A673 (cell line): Measurements from ENCODE around the gene ZNF91. TPM values are rescaled to one million over a fixed set of nuclear protein-coding genes. Genes with fewer than 3 reads are reported as not detected.

Experiments used
- BruUV-seq: library from RNA; stranded (reverse); fragments of 400-500 nt; replicated peaks from 2 replicates; lab custom pipeline; 2021; lab: Mats Ljungman, UMichigan
- CTCF ChIA-PET: fragments of 300-600 bp; sonication (Branson Sonifier 250); formaldehyde crosslinking; loops from one replicate; lab custom pipeline; 2022; ENCODE audit warnings: antibody characterized with exemption; lab: Charles Lee
- POLR2A ChIA-PET: fragments of 300-600 bp; sonication (Branson Sonifier 250); formaldehyde crosslinking; loops from one replicate; lab custom pipeline; 2022; ENCODE audit warnings: antibody characterized with exemption; ENCODE audit not compliant: low non-redundant PET; lab: Charles Lee
- DNase-seq: peaks from one replicate; pipeline ENCODE4 v3.0.0-alpha.2; 2015; ENCODE audit warnings: low spot score
- H3K27ac ChIP-seq: fragments of 200-600 bp; sonication (generic); 2 replicates; pipeline ENCODE4 v1.5.1; 2016; ENCODE audit warnings: mixed run types, low read depth, mild to moderate bottlenecking, mixed read lengths, antibody characterized with exemption, low read length; ENCODE audit not compliant: poor library complexity, severe bottlenecking
- H3K27me3 ChIP-seq: fragments of 200-600 bp; sonication (generic); replicated peaks from 2 replicates; pipeline ENCODE4 v1.6.1; 2017; ENCODE audit warnings: mixed run types, low read depth, mild to moderate bottlenecking, mixed read lengths, antibody characterized with exemption, low read length; ENCODE audit not compliant: insufficient read depth, poor library complexity
- H3K36me3 ChIP-seq: fragments of 200-600 bp; sonication (generic); 2 replicates; pipeline ENCODE4 v1.6.1; 2016; ENCODE audit warnings: mixed run types, mild to moderate bottlenecking, mixed read lengths, antibody characterized with exemption, low read length; ENCODE audit not compliant: insufficient read depth, poor library complexity, severe bottlenecking
- H3K4me1 ChIP-seq: fragments of 200-600 bp; sonication (generic); 2 replicates; pipeline ENCODE4 v1.6.1; 2017; ENCODE audit warnings: mixed run types, mild to moderate bottlenecking, mixed read lengths, antibody characterized with exemption, low read length; ENCODE audit not compliant: insufficient read depth, poor library complexity, severe bottlenecking
- H3K4me3 ChIP-seq: fragments of 200-600 bp; sonication (generic); 2 replicates; pipeline ENCODE4 v1.5.1; 2016; ENCODE audit warnings: low read depth, mixed run types, mild to moderate bottlenecking, mixed read lengths, low read length; ENCODE audit not compliant: poor library complexity, severe bottlenecking
- H3K9me3 ChIP-seq: fragments of 200-600 bp; sonication (generic); 2 replicates; pipeline ENCODE4 v1.6.1; 2016; ENCODE audit warnings: mixed run types, low read depth, mild to moderate bottlenecking, mixed read lengths, antibody characterized with exemption, low read length; ENCODE audit not compliant: poor library complexity, severe bottlenecking
- EZH2 ChIP-seq: fragments of 200-600 bp; sonication (generic); IDR thresholded peaks from 2 replicates; pipeline ENCODE4 v1.6.1; 2017; ENCODE audit warnings: borderline replicate concordance, low read depth, mild to moderate bottlenecking, mixed read lengths, antibody characterized with exemption, low read length; ENCODE audit not compliant: poor library complexity, severe bottlenecking
- intact Hi-C: fragments of 100-400 bp; cut with micrococcal nuclease; formaldehyde crosslinking; loops from one replicate; pipeline ENCODE4 v1.10.0; 2022; ENCODE audit not compliant: unreplicated experiment
- total RNA-seq: library from RNA; stranded (reverse); gene quantifications from 2 replicates; pipeline ENCODE4 v1.2.3, GENCODE V29; 2021
- TF ChIP-seq, protein P1 (sequence below): fragments of 300-800, 200-600 bp; sonication (generic); conservative IDR thresholded peaks from 2 replicates; pipeline ENCODE4 v1.5.1; 2017; ENCODE audit warnings: low read depth, mild to moderate bottlenecking, antibody characterized with exemption, low read length, moderate library complexity, mixed read lengths

The ZNF91 gene
- total RNA-seq, 1 experiment from 2014 or later = 8.9 TPM

DNA sequence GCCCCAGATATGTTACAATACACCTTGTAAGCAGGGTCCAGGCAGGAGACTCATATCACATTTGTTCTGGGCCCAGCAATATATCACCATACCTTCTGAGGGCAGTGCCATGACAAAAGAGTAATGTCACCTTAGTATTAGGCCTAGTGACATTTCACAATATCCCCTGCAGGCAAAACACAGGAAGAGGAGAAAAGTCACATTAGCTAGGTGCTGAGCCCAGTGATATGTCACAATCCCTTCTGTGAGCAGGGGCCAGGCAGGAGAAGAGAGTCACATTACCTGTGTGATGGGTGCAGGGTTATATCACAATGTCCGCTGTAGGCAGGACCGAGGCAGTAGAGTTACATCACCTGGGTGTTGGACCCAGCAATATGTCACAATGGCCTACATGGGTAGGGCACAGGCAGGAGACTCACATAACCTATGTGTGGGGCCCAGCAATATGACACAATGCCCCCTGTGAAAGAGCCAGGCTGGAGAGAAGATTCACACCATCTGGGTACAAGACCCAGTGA is 12.4 kb upstream of the ZNF91 start:
- Histone ChIP-seq H3K4me1 (no peaks in the 10 kb centered on the region), H3K9me3 (peaks cover 17% of the 10 kb centered on the region), H3K4me3 (no peak overlapping the region), H3K27me3 (no peaks in the 10 kb centered on the region), H3K27ac (no peak overlapping the region), H3K36me3 (no peaks in the 10 kb centered on the region)
- no peak for TF ChIP-seq EZH2
- TF ChIP-seq, protein P1, sequence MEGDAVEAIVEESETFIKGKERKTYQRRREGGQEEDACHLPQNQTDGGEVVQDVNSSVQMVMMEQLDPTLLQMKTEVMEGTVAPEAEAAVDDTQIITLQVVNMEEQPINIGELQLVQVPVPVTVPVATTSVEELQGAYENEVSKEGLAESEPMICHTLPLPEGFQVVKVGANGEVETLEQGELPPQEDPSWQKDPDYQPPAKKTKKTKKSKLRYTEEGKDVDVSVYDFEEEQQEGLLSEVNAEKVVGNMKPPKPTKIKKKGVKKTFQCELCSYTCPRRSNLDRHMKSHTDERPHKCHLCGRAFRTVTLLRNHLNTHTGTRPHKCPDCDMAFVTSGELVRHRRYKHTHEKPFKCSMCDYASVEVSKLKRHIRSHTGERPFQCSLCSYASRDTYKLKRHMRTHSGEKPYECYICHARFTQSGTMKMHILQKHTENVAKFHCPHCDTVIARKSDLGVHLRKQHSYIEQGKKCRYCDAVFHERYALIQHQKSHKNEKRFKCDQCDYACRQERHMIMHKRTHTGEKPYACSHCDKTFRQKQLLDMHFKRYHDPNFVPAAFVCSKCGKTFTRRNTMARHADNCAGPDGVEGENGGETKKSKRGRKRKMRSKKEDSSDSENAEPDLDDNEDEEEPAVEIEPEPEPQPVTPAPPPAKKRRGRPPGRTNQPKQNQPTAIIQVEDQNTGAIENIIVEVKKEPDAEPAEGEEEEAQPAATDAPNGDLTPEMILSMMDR = no peak
- intact Hi-C loops = no loop called here
- BruUV-seq = no TSS peak
- POLR2A ChIA-PET = no interaction called here
- CTCF ChIA-PET = no interaction called here
- DNase-seq = no peak

DNA sequence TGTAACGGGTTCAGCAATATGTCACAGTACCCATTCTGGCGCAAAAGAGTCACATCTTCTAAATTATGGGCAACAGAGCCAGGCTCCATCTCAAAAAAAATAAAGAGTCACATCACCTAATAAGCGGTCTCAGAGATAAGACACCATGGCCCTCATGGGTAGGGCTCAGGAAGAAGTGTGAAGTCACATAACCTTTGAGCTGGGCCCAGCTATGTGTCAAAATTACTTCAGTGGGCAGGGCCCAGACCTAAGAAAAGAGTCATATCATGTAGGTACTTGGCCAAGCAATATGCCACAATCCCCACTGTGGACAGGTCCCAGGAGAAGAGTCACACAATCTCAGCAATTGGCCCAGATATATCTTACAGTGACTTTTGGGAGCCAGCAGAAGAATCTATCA is 11.4 kb upstream of the ZNF91 start:
- Histone ChIP-seq H3K36me3 (no peaks in the 10 kb centered on the region), H3K9me3 (peaks cover 21% of the 10 kb centered on the region), H3K27me3 (no peaks in the 10 kb centered on the region), H3K4me1 (no peaks in the 10 kb centered on the region), H3K27ac (no peak overlapping the region), H3K4me3 (no peak overlapping the region)
- no TSS peak for BruUV-seq
- no peak for TF ChIP-seq EZH2
- TF ChIP-seq, protein P1 = no peak
- CTCF ChIA-PET = no interaction called here
- no peak for DNase-seq
- intact Hi-C loops = no loop called here
- POLR2A ChIA-PET = no interaction called here

DNA sequence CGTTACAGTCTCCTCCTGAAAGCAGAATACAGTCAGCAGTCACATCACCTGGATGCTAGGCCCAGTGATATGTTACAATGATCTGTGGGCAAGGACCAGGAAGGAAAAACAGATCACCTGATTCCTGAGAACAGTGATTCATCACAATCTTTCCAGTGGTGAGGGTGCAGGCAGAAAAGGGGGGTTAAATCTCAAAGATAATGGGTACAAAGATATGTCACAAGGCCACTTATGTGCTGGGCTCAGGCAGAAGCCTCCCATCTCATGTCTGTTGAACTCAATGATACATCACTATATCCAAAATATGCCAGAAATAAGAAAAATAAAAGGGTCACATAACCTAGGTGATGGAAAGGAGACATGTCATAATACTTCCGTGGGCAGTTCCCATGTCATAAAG is 10.8 kb upstream of the ZNF91 start:
- intact Hi-C loops = no loop called here
- H3K27me3 ChIP-seq = no peaks in the 10 kb centered on the region
- peaks cover 24% of the 10 kb centered on the region for H3K9me3 ChIP-seq
- H3K36me3 ChIP-seq = no peaks in the 10 kb centered on the region
- no peak overlapping the region for H3K4me3 ChIP-seq
- H3K4me1 ChIP-seq = no peaks in the 10 kb centered on the region
- ChIA-PET CTCF (no interaction called here), POLR2A (no interaction called here)
- no peak overlapping the region for H3K27ac ChIP-seq
- BruUV-seq = no TSS peak
- TF ChIP-seq, protein P1 = no peak
- TF ChIP-seq EZH2 = no peak
- no peak for DNase-seq
